ENCODE measurements around the gene HAPLN3. TPM values are rescaled to one million over a fixed set of nuclear protein-coding genes. Genes with fewer than 3 reads are reported as not detected.

HAPLN3 gene
- total and polyA plus RNA-seq, 10 donors: 9.7 to 36.0 (median 16.2) TPM

DNA sequence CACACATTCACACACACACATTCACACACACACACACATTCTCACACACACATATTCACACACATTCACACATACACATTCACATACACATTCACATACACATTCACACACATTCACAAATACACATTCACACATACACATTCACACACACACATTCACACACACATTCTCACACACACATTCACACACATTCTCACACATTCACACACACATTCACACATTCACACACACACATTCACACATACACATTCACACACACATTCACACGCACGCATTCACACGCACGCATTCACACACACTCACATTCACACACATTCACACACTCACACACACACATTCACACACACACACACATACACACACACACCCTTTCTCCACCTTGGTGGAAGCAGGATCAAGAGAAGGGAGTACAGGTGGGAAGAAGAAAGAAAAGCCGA, 5.7 kb upstream of the HAPLN3 start:
- 69 to 93% (median 85%) methylated on average over 5 of the region's 5 CpGs for WGBS, 5 donors
- TF ChIP-seq, protein P1, sequence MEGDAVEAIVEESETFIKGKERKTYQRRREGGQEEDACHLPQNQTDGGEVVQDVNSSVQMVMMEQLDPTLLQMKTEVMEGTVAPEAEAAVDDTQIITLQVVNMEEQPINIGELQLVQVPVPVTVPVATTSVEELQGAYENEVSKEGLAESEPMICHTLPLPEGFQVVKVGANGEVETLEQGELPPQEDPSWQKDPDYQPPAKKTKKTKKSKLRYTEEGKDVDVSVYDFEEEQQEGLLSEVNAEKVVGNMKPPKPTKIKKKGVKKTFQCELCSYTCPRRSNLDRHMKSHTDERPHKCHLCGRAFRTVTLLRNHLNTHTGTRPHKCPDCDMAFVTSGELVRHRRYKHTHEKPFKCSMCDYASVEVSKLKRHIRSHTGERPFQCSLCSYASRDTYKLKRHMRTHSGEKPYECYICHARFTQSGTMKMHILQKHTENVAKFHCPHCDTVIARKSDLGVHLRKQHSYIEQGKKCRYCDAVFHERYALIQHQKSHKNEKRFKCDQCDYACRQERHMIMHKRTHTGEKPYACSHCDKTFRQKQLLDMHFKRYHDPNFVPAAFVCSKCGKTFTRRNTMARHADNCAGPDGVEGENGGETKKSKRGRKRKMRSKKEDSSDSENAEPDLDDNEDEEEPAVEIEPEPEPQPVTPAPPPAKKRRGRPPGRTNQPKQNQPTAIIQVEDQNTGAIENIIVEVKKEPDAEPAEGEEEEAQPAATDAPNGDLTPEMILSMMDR (IDR thresholded peaks at IDR 0.05 in 8 of 11, conservative IDR thresholded peaks at IDR 0.05 in 3 of 11): no peak
- no peak for TF ChIP-seq POLR2A (IDR thresholded peaks at IDR 0.05)
- TF ChIP-seq POLR2AphosphoS5 (IDR thresholded peaks at IDR 0.05): no peak
- no peak for DNase-seq
- intact Hi-C loops (cut with DNase I; ENCODE audit: low total_unique reads): loop anchor here (10.0 kb wide), 2 partner anchors 114 to 274 kb away; no protein-coding TSS in a partner anchor
- no peak overlapping the region for H3K4me3 ChIP-seq
- no peak overlapping the region for H3K27ac ChIP-seq
- peaks cover 0 to 42% (median 0%) of the 10 kb centered on the region in 6 donors for H3K36me3 ChIP-seq
- H3K9me3 ChIP-seq: no peaks in the 10 kb centered on the region
- H3K27me3 ChIP-seq (replicated peaks in 1 of 7): peaks cover 0 to 2% (median 0%) of the 10 kb centered on the region in 7 donors
- peaks cover 3 to 36% (median 23%) of the 10 kb centered on the region in 6 donors for H3K4me1 ChIP-seq

DNA sequence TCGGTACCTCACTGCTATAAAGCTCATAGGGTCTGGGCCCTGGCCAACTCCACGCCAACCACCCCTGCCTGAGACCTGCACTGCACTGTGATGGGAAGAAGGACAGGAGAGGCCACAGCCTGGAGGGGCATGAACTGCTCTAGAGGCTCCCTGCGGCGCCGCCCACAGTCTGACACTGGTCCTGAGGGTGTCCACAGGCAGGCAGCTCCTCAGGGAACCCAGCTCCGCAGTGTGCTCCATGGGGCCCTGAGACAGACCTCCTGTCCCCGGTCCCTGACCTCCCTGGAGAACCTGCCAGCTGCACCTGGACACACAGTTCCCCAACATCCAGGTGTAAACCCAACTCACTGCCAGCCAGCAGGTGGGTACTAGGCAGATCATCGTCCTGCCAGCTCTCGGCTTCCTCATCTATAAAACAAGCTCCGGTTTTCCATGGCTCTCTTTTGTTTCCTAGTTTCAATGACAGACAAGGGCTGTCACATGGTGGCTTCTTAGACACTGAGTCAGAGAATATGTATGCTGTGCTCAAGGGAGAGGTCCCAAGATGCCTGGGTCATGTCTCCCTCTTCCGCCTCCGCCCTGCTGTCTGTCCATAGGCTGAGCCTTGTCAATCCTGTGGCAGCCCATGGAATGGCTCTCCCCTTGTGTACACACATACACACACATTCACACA, 5.1 kb upstream of the HAPLN3 start:
- Histone ChIP-seq H3K27me3 (replicated peaks in 1 of 7) (peaks cover 0 to 8% (median 2%) of the 10 kb centered on the region in 7 donors), H3K9me3 (no peaks in the 10 kb centered on the region), H3K27ac (no peak overlapping the region), H3K4me1 (peaks cover 3 to 41% (median 28%) of the 10 kb centered on the region in 6 donors), H3K4me3 (no peak overlapping the region), H3K36me3 (peaks cover 0 to 36% (median 0%) of the 10 kb centered on the region in 6 donors)
- WGBS, 5 donors: 90 to 96% (median 93%) methylated on average over 9 to 12 of the region's 12 CpGs
- intact Hi-C loops (cut with DNase I; ENCODE audit: low total_unique reads): loop anchor here (10.0 kb wide), 2 partner anchors 114 to 274 kb away; no protein-coding TSS in a partner anchor
- DNase-seq: no peak
- TF ChIP-seq POLR2A (IDR thresholded peaks at IDR 0.05): no peak
- TF ChIP-seq POLR2AphosphoS5 (IDR thresholded peaks at IDR 0.05): peak in 1 of 3 donors; percentile 8
- TF ChIP-seq, protein P1 (IDR thresholded peaks at IDR 0.05 in 8 of 11, conservative IDR thresholded peaks at IDR 0.05 in 3 of 11): no peak

DNA sequence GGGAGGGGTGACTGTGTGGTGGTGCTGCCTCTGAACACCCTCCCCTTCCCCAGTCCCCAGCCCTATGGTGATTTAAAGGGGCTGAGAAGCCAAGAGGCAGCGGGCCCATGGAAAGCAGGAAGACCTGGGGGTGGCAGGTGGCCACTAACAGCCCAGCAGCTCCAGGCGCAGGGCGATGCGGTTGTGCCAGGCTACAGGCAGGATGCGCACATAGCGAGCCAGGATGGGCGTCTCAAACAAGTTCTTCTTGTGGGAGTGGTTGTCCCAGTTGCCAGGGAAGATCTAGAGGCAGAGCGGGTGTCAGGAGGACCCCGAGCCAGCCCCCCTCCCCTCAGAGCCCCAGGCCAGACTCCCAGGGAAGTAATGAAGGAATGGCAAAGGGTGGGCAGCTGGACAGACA, 3.9 kb upstream of the HAPLN3 start:
- intact Hi-C loops (cut with DNase I; ENCODE audit: low total_unique reads): loop anchor here (5.0 kb wide), 1 partner anchor 277 kb away; the partner anchor contains the start of gene AEN
- Histone ChIP-seq H3K4me1 (peaks cover 9 to 44% (median 30%) of the 10 kb centered on the region in 6 donors), H3K4me3 (no peak overlapping the region), H3K27me3 (replicated peaks in 1 of 7) (peaks cover 0 to 20% (median 14%) of the 10 kb centered on the region in 7 donors), H3K9me3 (no peaks in the 10 kb centered on the region), H3K36me3 (peaks cover 0 to 35% (median 0%) of the 10 kb centered on the region in 6 donors), H3K27ac (no peak overlapping the region)
- TF ChIP-seq, protein P1 (IDR thresholded peaks at IDR 0.05 in 8 of 11, conservative IDR thresholded peaks at IDR 0.05 in 3 of 11): no peak
- TF ChIP-seq POLR2AphosphoS5 (IDR thresholded peaks at IDR 0.05) (no peak), POLR2A (IDR thresholded peaks at IDR 0.05) (no peak)
- WGBS, 5 donors: 89 to 96% (median 93%) methylated on average over 9 of the region's 9 CpGs
- DNase-seq: no peak

DNA sequence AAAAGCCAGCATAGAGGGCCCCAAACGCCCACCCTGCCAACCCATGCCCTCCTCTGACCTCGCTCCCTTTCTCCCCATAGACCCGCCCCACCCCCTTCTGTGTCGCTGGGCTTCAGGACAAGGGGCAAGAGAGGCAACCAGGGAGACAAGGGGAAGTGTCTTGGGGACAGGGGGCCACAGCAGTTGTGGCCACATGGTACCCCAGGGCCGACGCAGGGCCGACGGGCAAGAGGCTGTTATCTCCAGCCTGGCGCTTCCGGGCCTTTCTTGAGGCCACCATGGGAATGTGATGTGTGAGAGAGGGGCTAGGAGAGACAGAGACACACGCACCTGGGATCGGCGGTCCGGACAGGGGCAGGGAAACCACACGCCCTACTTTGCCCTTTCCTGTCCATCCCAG, 3.4 kb upstream of the HAPLN3 start:
- intact Hi-C loops (cut with DNase I; ENCODE audit: low total_unique reads): loop anchor here (5.0 kb wide), 1 partner anchor 276 kb away; the partner anchor contains the start of gene AEN

More for the DNA sequence above, 3.4 kb upstream of the HAPLN3 start:
- Histone ChIP-seq H3K27ac (no peak overlapping the region), H3K9me3 (no peaks in the 10 kb centered on the region), H3K36me3 (peaks cover 0 to 35% (median 0%) of the 10 kb centered on the region in 6 donors), H3K4me1 (peaks cover 12 to 44% (median 33%) of the 10 kb centered on the region in 6 donors), H3K27me3 (replicated peaks in 1 of 7) (peaks cover 0 to 25% (median 16%) of the 10 kb centered on the region in 7 donors), H3K4me3 (no peak overlapping the region)
- no peak for DNase-seq
- 87 to 94% (median 89%) methylated on average over 15 of the region's 15 CpGs for WGBS, 5 donors
- TF ChIP-seq POLR2A (IDR thresholded peaks at IDR 0.05) (no peak), POLR2AphosphoS5 (IDR thresholded peaks at IDR 0.05) (no peak)
- TF ChIP-seq, protein P1 (IDR thresholded peaks at IDR 0.05 in 8 of 11, conservative IDR thresholded peaks at IDR 0.05 in 3 of 11): no peak
